Glutamatergic neuron (in vitro differentiated cells): ENCODE measurements around the gene PSD2. TPM values are rescaled to one million over a fixed set of nuclear protein-coding genes. Genes with fewer than 3 reads are reported as not detected.

ENCODE experiments used
- DNase-seq: peaks from one replicate; pipeline ENCODE4 v3.0.0; 2022
- H3K27ac Mint-ChIP-seq: one replicate; pipeline ENCODE4 v1.8.0; 2020; ENCODE audit warnings: mild to moderate bottlenecking, mixed read lengths, inconsistent platforms; ENCODE audit not compliant: unreplicated experiment
- H3K27me3 Mint-ChIP-seq: one replicate; pipeline ENCODE4 v1.8.0; 2020; ENCODE audit warnings: mild to moderate bottlenecking, moderate library complexity, mixed read lengths, inconsistent platforms; ENCODE audit not compliant: unreplicated experiment
- H3K36me3 Mint-ChIP-seq: one replicate; pipeline ENCODE4 v1.8.0; 2020; ENCODE audit warnings: mild to moderate bottlenecking, mixed read lengths, inconsistent platforms; ENCODE audit not compliant: unreplicated experiment
- H3K4me1 Mint-ChIP-seq: one replicate; pipeline ENCODE4 v1.8.0; 2020; ENCODE audit warnings: mild to moderate bottlenecking, low read depth, mixed read lengths, inconsistent platforms; ENCODE audit not compliant: unreplicated experiment
- H3K4me3 Mint-ChIP-seq: one replicate; pipeline ENCODE4 v1.8.0; 2020; ENCODE audit warnings: mild to moderate bottlenecking, mixed read lengths, inconsistent platforms; ENCODE audit not compliant: unreplicated experiment
- H3K9me3 Mint-ChIP-seq: one replicate; pipeline ENCODE4 v1.8.0; 2020; ENCODE audit warnings: mild to moderate bottlenecking, moderate library complexity, mixed read lengths, inconsistent platforms; ENCODE audit not compliant: unreplicated experiment
- total RNA-seq: library from RNA; stranded (reverse); fragmentation: NEBNext Ultra II Directional; extraction: Animal tissue kit (Norgen Biotek cat#: 25700); gene quantifications from one replicate; pipeline ENCODE4 v1.2.1, GENCODE V29; 2021; ENCODE audit not compliant: unreplicated experiment
- TF ChIP-seq, protein P1 (sequence below): fragments of 200-600 bp; sonication (generic); IDR thresholded peaks from one replicate; pipeline ENCODE4 v1.5.0; 2021; ENCODE audit not compliant: partially characterized antibody, unreplicated experiment

The PSD2 gene
- total RNA-seq, 1 donor from 2014 or later, result 2.3 TPM

DNA sequence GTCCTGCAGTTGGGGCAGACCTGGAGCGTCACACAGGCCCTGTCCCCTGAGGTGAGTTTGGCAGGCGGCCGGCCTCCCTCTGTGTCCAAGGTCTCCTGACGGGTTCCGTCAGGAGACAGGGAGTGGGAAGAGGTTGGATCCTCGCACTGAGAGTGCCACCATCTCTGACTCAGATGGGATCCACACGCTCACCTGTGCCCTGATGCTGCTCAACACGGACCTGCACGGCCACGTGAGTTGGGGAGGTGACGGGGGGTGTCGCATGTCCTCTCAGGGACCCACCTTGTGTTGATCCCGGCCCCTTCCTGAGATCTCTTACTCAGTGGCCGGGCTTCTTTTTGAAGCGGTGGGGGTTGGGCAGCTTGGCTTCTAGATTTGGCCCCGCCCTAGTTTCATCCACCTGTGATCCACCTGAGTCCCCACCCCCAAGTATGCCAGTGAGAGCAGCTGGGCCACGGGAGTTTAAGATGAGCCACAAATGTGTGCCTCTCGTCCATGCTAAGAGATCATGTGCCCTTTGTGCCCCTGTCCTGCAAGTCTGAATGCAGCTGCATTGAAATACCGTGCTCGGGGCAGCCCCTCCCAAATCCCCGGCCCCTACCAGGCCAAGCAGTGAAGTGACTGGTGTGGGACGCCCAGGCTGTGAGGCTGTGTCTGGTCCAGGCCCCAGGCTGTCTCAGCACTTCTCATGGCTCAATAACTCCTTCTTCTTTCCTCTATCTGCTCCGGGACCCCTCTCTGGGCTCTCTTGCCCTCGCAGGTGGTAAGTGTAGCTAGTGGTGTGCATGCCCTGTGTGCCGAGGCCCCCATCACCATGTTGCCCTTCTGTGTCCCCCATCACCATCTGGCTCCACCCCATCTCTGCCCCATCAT lies 27.2 kb downstream of the PSD2 start:
- peaks cover 11% of the 10 kb centered on the region for H3K27me3 Mint-ChIP-seq
- H3K4me1 Mint-ChIP-seq, result no peaks in the 10 kb centered on the region
- TF ChIP-seq, protein P1, sequence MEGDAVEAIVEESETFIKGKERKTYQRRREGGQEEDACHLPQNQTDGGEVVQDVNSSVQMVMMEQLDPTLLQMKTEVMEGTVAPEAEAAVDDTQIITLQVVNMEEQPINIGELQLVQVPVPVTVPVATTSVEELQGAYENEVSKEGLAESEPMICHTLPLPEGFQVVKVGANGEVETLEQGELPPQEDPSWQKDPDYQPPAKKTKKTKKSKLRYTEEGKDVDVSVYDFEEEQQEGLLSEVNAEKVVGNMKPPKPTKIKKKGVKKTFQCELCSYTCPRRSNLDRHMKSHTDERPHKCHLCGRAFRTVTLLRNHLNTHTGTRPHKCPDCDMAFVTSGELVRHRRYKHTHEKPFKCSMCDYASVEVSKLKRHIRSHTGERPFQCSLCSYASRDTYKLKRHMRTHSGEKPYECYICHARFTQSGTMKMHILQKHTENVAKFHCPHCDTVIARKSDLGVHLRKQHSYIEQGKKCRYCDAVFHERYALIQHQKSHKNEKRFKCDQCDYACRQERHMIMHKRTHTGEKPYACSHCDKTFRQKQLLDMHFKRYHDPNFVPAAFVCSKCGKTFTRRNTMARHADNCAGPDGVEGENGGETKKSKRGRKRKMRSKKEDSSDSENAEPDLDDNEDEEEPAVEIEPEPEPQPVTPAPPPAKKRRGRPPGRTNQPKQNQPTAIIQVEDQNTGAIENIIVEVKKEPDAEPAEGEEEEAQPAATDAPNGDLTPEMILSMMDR, result no peak
- no peaks in the 10 kb centered on the region for H3K36me3 Mint-ChIP-seq
- H3K9me3 Mint-ChIP-seq, result peaks cover 3% of the 10 kb centered on the region
- no peak overlapping the region for H3K4me3 Mint-ChIP-seq
- no peak for DNase-seq
- H3K27ac Mint-ChIP-seq, result peak overlapping the region; percentile 4

DNA sequence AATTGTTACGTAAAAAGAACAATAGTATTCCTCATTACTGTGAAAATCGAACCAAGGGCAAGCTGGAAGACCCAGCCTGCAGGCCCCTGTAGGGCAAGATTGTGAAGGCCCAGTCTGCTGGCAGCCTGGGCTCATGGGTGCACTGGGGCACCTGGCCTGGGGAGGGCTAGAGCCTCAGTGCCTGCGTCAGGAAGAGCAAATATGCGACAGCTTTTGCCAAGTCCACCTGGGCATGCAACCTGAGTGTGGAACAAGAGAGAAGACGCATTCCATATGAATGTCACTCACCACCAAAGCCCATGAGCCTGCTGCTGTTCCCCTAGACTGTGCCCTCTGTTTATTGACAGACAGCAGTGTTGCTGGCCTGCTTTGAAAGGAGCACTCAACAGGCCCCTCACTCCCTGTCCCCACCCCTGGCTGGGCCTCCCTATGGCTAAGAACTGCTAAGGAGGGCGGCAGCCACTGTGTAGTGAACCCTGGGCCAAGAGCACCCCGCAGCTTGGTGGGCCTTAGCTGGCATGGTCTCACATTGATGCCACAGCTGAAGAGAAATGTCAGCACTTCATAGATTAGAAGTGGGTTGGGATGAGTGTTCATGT lies 28.2 kb downstream of the PSD2 start:
- no peaks in the 10 kb centered on the region for H3K4me1 Mint-ChIP-seq
- TF ChIP-seq, protein P1, result no peak
- H3K4me3 Mint-ChIP-seq, result no peak overlapping the region
- no peaks in the 10 kb centered on the region for H3K9me3 Mint-ChIP-seq
- peak; percentile 11 for DNase-seq
- H3K27ac Mint-ChIP-seq, result no peak overlapping the region
- H3K27me3 Mint-ChIP-seq, result peaks cover 11% of the 10 kb centered on the region
- no peaks in the 10 kb centered on the region for H3K36me3 Mint-ChIP-seq

DNA sequence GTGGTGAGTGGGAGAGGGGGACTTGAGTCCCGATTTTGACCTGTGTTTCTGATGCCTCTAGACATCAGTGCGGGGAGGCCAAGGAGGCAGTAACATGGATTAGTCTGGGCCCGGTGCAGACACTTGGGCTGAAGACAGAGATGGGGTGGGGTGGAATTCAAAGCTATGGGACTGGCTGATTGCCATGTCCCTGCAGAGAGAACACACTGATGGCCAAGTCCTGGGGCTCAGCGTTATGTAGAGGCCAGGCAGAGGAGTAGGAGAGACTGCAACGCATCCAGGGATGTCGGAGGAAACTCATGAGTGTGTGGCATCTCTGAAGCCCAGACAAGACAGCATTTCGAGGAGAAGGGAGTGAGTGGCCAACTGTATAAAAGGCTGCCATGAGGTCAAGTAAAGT lies 30.1 kb downstream of the PSD2 start:
- peaks cover 8% of the 10 kb centered on the region for H3K27me3 Mint-ChIP-seq
- H3K27ac Mint-ChIP-seq, result no peak overlapping the region

DNA sequence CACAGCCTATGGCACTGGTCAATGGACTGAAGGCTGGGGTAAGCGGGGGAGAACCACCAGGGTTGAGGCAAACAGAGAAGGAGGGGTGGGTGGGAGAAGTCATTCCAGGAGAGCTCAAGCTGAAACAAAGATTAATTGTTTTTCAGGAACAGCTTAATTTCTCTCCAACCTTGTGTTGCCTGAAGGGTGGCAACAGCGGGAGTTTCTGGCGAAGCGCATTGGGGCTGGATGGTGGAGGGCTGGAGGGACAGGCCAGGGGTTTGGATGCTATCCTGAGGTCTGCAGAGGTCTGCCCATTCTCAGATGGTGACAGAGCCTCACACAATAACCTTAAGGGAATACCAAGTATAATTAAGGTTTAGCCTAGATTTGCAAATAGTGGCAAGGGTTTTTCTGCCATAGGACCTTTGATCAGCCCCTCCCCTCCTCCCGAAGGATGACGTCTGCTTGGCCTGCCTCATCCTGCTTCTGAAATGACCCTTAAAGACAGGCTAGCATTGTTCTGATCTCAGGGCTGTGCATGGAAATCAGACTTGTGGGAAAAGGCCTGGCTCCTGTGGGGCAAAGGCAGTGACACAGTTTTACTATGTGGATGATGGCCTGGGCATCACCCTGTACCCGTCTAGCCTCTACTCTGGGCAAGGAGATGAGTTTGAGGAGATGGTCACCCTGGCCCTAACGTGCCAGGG lies 32.7 kb downstream of the PSD2 start:
- Mint-ChIP-seq H3K4me3 (no peak overlapping the region), H3K9me3 (no peaks in the 10 kb centered on the region), H3K4me1 (no peaks in the 10 kb centered on the region), H3K27me3 (peaks cover 3% of the 10 kb centered on the region), H3K27ac (no peak overlapping the region), H3K36me3 (peaks cover 5% of the 10 kb centered on the region)
- TF ChIP-seq, protein P1, result no peak
- peak; percentile 4 for DNase-seq

More for the DNA sequence above, 30.1 kb downstream of the PSD2 start:
- TF ChIP-seq, protein P1, result no peak
- H3K4me1 Mint-ChIP-seq, result no peaks in the 10 kb centered on the region
- H3K9me3 Mint-ChIP-seq, result no peaks in the 10 kb centered on the region
- no peak overlapping the region for H3K4me3 Mint-ChIP-seq
- no peak for DNase-seq
- peaks cover 5% of the 10 kb centered on the region for H3K36me3 Mint-ChIP-seq
